ENCODE measurements around the gene MICU1. TPM values are rescaled to one million over a fixed set of nuclear protein-coding genes. Genes with fewer than 3 reads are reported as not detected.
"Not testable (repeated sequence)": the region's sequence is repeated elsewhere in the genome, so short reads cannot be mapped to it uniquely, and the experiment has no call there.

Gene MICU1
- total and polyA plus RNA-seq, 2 of the 13 experiments (the other 11 are each of a cell fraction or from before 2014, with no cell fraction given) = 32.5 to 56.1 TPM

GRCh38 chr10:72625608-72626443, at the start of gene MICU1 (continued):
- 0 out of 2 replicates have a peak, but pooled peaks have one; percentile 27 for TF ChIP-seq GPN1 (CRISPR knock-in tag; IDR thresholded peaks at IDR 0.05; ENCODE audit: borderline replicate concordance)
- TF ChIP-seq EZH2 (conservative IDR thresholded peaks at IDR 0.05; ENCODE audit: low read depth, low read length) = no peak
- TF ChIP-seq ZNF251 (CRISPR knock-in tag; IDR thresholded peaks at IDR 0.05) = no peak
- TF ChIP-seq ARNTL (CRISPR knock-in tag; IDR thresholded peaks at IDR 0.05) = peak; percentile 87
- peak; percentile 83 for TF ChIP-seq USF2 (IDR thresholded peaks at IDR 0.05; ENCODE audit: low read depth, low read length)
- TF ChIP-seq USF2 (CRISPR knock-in tag; IDR thresholded peaks at IDR 0.05; ENCODE audit: borderline replicate concordance) = peak; percentile 94; the same call in 1 of the 2 replicates
- 0 out of 2 replicates have a peak, but pooled peaks have one; percentile 19 for TF ChIP-seq RARA (CRISPR knock-in tag; IDR thresholded peaks at IDR 0.05)
- no peak for TF ChIP-seq AHR (CRISPR knock-in tag; IDR thresholded peaks at IDR 0.05)
- peak; percentile 58 for TF ChIP-seq ZNF883 (CRISPR knock-in tag; IDR thresholded peaks at IDR 0.05; ENCODE audit: not compliant biosample characterization)
- TF ChIP-seq TRIM22 (IDR thresholded peaks at IDR 0.05) = no peak

DNA sequence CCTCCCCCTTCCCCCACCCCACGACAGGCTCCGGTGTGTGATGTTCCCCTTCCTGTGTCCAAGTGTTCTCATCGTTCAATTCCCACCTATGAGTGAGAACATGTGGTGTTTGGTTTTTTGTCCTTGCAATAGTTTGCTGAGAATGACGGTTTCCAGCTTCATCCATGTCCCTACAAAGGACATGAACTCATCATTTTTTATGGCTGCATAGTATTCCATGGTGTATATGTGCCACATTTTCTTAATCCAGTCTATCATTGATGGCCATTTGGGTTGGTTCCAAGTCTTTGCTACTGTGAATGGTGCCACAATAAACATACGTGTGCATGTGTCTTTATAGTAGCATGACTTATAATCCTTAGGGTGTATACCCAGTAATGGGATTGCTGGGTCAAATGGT, 48.3 kb upstream of the MICU1 start:
- 65% methylated on average over 5 of the region's 5 CpGs for WGBS (ENCODE audit: low lambda C conversion rate)
- H3K9ac ChIP-seq (ENCODE audit: insufficient read depth, low read depth, low read length); H3K4me3 ChIP-seq (replicated peaks in 1 of 3; ENCODE audit: insufficient read depth in 1 of 3, low read depth in 2 of 3, low read length in 3 of 3); FAIRE-seq; POLR2A ChIA-PET; H3K4me2 ChIP-seq (ENCODE audit: low read depth, low read length); H2AFZ ChIP-seq (ENCODE audit: low read length); H3K27me3 ChIP-seq (ENCODE audit: control insufficient read depth in 1 of 2, insufficient read depth in 2 of 2, low read length in 2 of 2); H3K36me3 ChIP-seq (replicated peaks in 1 of 2; ENCODE audit: control insufficient read depth in 1 of 2, insufficient read depth in 2 of 2, low read length in 2 of 2); H3K4me1 ChIP-seq (ENCODE audit: insufficient read depth, low read length); ATAC-seq; DNase-seq (ENCODE audit: low spot score); intact Hi-C loops (cut with micrococcal nuclease; ENCODE audit: unreplicated experiment); H3K9me3 ChIP-seq (ENCODE audit: low read length); BruUV-seq (replicated peaks); H4K20me1 ChIP-seq (ENCODE audit: insufficient read depth, low read length); CTCF ChIA-PET (ENCODE audit: low intra/inter-chr PET ratio, low total read pairs); H3K27ac ChIP-seq (ENCODE audit: extremely low read length, insufficient read depth, low read length); in situ Hi-C loops (cut with HindIII; ENCODE audit: extremely low pct_ligation_motif_present, low pct_unique_long_range_greater_than_20kb); H3K79me2 ChIP-seq (ENCODE audit: insufficient read depth, low read length): not testable (repeated sequence)

Measured in HepG2 (cell line).